ENCODE measurements around the gene FAM221B.

FAM221B gene

GRCh38 chr9:35847792-35848572, 19.4 kb upstream of the FAM221B start:
- DNase-seq: peak; percentile 55

- no peak for DNase-seq
These were observed 17.6 kb upstream of the FAM221B start for GRCh38 chr9:35845824-35846771.

- peak; percentile 91 for DNase-seq
These were observed 16.2 kb upstream of the FAM221B start for GRCh38 chr9:35844628-35845270.

- DNase-seq: no peak
These were observed 14.3 kb upstream of the FAM221B start for GRCh38 chr9:35842795-35843194.

GRCh38 chr9:35842020-35842745, 13.7 kb upstream of the FAM221B start:
- no peak for DNase-seq

GRCh38 chr9:35841645-35841900, 13.0 kb upstream of the FAM221B start:
- no peak for DNase-seq

- no peak for DNase-seq
These were observed 12.5 kb upstream of the FAM221B start for GRCh38 chr9:35840881-35841644.

GRCh38 chr9:35839926-35840325, 11.4 kb upstream of the FAM221B start:
- no peak for DNase-seq

GRCh38 chr9:35836595-35836994, 8.1 kb upstream of the FAM221B start:
- no peak for DNase-seq

GRCh38 chr9:35835766-35836165, 7.2 kb upstream of the FAM221B start:
- DNase-seq: no peak

- no peak for DNase-seq
These were observed 6.7 kb upstream of the FAM221B start for GRCh38 chr9:35835216-35835632.

GRCh38 chr9:35834260-35835215, 6.0 kb upstream of the FAM221B start:
- no peak for DNase-seq

GRCh38 chr9:35832814-35833213, 4.3 kb upstream of the FAM221B start:
- no peak for DNase-seq

- no peak for DNase-seq
These were observed 2.5 kb upstream of the FAM221B start for GRCh38 chr9:35831040-35831439.

- no peak for DNase-seq
These were observed 1.2 kb upstream of the FAM221B start for GRCh38 chr9:35829764-35830096.

GRCh38 chr9:35829084-35829763, 692 bp upstream of the FAM221B start, which contains the start of gene TMEM8B:
Gene TMEM8B (plus strand): TSS chr9:35829228. CDS start chr9:35829448, 220 bp downstream.
- DNase-seq: peak; percentile 92

- peak; percentile 70 for DNase-seq
These were observed 1.0 kb downstream of the FAM221B start for GRCh38 chr9:35827486-35827885.

GRCh38 chr9:35826071-35826701, 2.3 kb downstream of the FAM221B start:
- DNase-seq: peak; percentile 68

- no peak for DNase-seq
These were observed 5.6 kb downstream of the FAM221B start for GRCh38 chr9:35822926-35823325.

GRCh38 chr9:35820076-35820475, 8.5 kb downstream of the FAM221B start:
- DNase-seq: peak; percentile 79

All from fibroblast of skin of scalp (primary cell).